ENCODE data around the gene IL10RB.

- no peak for TF ChIP-seq POLR2A (IDR thresholded peaks at IDR 0.05)
- TF ChIP-seq, protein P1, sequence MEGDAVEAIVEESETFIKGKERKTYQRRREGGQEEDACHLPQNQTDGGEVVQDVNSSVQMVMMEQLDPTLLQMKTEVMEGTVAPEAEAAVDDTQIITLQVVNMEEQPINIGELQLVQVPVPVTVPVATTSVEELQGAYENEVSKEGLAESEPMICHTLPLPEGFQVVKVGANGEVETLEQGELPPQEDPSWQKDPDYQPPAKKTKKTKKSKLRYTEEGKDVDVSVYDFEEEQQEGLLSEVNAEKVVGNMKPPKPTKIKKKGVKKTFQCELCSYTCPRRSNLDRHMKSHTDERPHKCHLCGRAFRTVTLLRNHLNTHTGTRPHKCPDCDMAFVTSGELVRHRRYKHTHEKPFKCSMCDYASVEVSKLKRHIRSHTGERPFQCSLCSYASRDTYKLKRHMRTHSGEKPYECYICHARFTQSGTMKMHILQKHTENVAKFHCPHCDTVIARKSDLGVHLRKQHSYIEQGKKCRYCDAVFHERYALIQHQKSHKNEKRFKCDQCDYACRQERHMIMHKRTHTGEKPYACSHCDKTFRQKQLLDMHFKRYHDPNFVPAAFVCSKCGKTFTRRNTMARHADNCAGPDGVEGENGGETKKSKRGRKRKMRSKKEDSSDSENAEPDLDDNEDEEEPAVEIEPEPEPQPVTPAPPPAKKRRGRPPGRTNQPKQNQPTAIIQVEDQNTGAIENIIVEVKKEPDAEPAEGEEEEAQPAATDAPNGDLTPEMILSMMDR (IDR thresholded peaks at IDR 0.05) = peak; percentile 30 to 37 (median 34)
Measured at GRCh38 chr21:33268737-33269441, 2.7 kb downstream of the IL10RB start.

Data from right lobe of liver (tissue), 4 donors.